D721Med (cell line): Measurements from ENCODE around the gene IWS1.
"Not testable (repeated sequence)": the region's sequence is repeated elsewhere in the genome, so short reads cannot be mapped to it uniquely, and the experiment has no call there.

Experiments used
- DNase-seq: peaks from one replicate; pipeline ENCODE4 v3.0.0; 2011; ENCODE audit warnings: low spot score; ENCODE audit not compliant: insufficient read length
- FAIRE-seq: peaks from 2 replicates; lab custom pipeline; 2011; peaks lifted over from hg19 to GRCh38; lab: Jason Lieb, UNC
- CTCF ChIP-seq: IDR thresholded peaks from 2 replicates; pipeline ENCODE4 v1.5.1; 2012; ENCODE audit warnings: mild to moderate bottlenecking, control low read depth; ENCODE audit not compliant: insufficient read depth; ENCODE audit errors: missing control alignments

IWS1 gene

DNA sequence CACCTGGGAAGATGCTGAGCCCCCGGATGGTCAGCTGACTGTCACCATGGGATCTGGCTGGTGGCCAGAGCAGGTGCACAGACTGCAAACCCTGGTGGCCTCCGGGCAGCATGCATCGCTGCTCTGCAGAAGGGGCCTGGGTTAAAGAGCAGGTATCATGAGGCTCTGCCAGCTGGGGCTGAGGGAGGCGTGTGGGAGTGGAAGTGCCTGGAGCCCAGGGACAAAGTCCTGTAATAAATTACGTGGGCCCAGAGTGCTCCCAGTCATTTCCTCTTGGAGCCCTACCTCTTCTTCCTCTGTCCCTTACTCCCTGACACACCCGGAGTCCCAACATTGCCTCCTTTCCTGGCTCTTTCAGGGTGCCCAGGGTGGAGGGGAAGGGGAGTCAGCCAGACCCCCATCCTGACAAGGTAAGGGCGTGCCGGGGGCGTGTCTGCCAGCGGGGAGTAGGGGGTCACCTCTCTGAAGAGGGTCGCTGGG is 9.2 kb upstream of the IWS1 start, which contains the start of gene MYO7B:
MYO7B (plus strand) TSS at position 262 of the 480 bp plus-strand sequence. CDS start 24,040 bp downstream, outside the sequence.
- no peak for DNase-seq
- TF ChIP-seq CTCF, result no peak
- no peak for FAIRE-seq

DNA sequence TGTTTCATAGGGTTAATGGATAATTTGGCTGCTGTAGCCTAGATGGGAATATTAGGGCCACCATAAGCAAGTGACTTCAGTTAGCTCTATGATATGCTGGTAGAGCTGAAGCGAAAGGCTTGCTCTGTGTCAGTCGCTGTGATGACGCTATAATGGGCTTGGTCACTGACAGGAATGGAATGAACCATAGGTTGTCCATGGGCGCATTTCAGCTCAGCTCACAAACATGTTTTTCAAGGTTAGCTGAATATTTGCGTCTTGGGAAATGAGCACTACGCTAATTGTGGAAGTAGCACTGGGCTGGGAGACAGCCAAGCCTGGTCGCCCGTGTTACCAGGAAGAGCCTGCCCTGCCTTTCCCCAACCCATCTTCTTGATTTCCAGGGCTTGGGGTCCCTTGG is 6.0 kb upstream of the IWS1 start:
- DNase-seq, result no peak
- no peak for FAIRE-seq
- TF ChIP-seq CTCF, result no peak

DNA sequence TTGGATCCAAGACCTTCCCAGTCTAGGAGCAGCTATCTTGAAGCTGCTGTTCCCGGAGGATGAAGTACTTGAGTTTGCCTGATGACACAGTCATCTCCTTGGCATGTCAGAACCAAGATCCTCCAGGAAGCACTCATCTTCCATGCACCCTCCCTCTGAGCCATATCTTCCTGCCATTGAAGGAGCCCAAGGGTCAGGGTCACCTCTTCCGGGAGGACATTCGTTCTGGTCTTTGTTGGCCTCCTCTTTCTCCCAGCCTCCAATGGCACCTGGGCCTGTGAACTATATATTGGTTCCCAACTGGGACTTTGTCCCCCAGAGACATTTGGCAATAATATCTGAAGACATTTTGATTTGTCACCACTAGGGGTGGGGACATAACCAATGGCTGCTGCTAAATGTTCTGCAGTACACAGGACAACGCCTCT is 4.9 kb upstream of the IWS1 start:
- TF ChIP-seq CTCF, result no peak
- DNase-seq (no peak), FAIRE-seq (no peak)

- FAIRE-seq, result no peak
- DNase-seq, result no peak
- TF ChIP-seq CTCF, result no peak
These were observed 4.2 kb upstream of the IWS1 start for GRCh38 chr2:127530245-127531140.

DNA sequence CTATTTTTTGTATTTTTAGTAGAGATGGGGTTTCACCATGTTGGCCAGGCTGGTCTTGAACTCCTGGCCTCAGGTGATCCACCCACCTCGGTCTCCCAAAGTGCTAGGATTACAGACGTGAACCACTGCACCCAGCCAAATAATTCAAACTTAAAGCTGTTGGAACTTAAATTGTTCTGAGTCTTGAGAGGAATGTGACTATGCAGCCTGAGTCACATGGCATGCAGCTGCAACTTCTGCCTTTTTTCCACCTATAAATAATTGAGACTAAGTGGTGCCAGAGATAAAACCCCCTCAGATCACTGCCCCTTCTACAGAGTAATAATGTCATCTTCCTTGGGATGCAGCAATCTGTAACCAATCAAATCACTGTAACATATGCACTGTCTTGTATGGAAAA is 3.1 kb upstream of the IWS1 start:
- not testable (repeated sequence) for DNase-seq, FAIRE-seq

DNA sequence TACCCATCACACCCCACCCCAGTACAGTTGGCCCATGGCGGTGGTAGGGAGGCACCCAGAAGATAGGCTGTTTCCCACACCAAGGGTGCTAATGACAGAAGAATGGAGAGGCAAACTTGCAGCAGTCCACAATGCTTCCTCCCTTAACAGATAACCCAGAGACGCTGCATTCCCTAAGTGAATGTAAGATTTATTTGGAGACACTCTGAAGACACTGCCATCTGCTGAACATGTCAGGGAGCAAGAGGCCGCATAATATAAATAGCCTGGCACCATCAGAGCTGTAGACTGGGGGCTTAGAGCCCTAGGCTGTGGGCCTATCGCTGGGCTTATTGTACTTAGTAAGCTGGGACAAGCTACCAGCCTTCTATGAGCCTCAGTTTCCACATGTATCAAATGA is 2.2 kb upstream of the IWS1 start:
- DNase-seq, result no peak
- FAIRE-seq, result no peak
- TF ChIP-seq CTCF, result no peak

GRCh38 chr2:127527001-127527804 is 914 bp upstream of the IWS1 start:
- no peak for TF ChIP-seq CTCF
- FAIRE-seq (no peak), DNase-seq (no peak)
